ENCODE results near the gene SLC39A2. TPM values are rescaled to one million over a fixed set of nuclear protein-coding genes. Genes with fewer than 3 reads are reported as not detected.
"Not testable (repeated sequence)": the region's sequence is repeated elsewhere in the genome, so short reads cannot be mapped to it uniquely, and the experiment has no call there.

Gene SLC39A2
- total and polyA plus RNA-seq, 4 donors = 0.05 to 0.08 TPM; not detected in 2

DNA sequence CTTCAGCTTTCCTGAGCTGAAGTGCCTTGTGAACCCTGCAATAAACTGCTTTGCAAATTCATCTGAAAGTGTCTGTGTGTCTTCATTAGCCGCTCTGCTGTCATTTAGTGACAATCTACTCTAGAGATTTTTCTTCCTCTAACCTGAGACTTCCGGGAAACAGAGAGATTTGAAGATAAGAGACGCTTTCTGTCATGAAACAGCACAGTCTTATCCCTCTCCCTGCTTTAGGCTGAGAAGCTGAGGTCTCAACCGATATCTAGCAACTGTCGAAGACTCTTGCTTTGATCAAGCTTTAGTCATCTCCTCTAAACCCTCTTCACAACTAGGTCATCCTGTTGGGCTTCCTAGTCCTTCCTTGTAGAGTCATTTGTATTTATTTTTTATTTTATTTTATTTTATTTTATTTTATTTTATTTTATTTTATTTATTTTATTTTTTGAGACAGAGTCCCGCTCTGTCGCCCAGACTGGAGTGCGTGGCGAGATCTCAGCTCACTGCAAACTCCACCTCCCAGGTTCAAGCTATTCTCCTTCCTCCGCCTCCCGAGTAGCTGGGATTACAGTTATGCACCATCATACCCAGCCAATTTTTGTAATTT, 42.6 kb upstream of the SLC39A2 start:
- no peaks in the 10 kb centered on the region for H3K27me3 ChIP-seq (ENCODE audit: control insufficient read depth in 4 of 4, insufficient read depth in 4 of 4, low read length in 3 of 4)
- no peaks in the 10 kb centered on the region for H3K36me3 ChIP-seq (ENCODE audit: control insufficient read depth in 4 of 4, insufficient read depth in 3 of 4, low read depth in 1 of 4, low read length in 3 of 4)
- H3K9ac ChIP-seq (ENCODE audit: low read depth in 1 of 2, low read length in 2 of 2) = no peak overlapping the region
- 91% methylated on average over 11 of the region's 11 CpGs for WGBS
- peaks cover 0 to 9% (median 6%) of the 10 kb centered on the region in 4 donors for H3K4me1 ChIP-seq (ENCODE audit: control insufficient read depth in 4 of 4, insufficient read depth in 4 of 4, low read length in 3 of 4)
- no peak overlapping the region for H3K27ac ChIP-seq (ENCODE audit: low read depth in 1 of 2, low read length in 2 of 2)
- TF ChIP-seq MAX (IDR thresholded peaks at IDR 0.05) (no peak), RXRA (IDR thresholded peaks at IDR 0.05) (no peak), EGR1 (IDR thresholded peaks at IDR 0.05; ENCODE audit: low read depth in 2 of 2) (no peak), SP1 (IDR thresholded peaks at IDR 0.05) (no peak), JUND (IDR thresholded peaks at IDR 0.05) (no peak), ATF3 (IDR thresholded peaks at IDR 0.05) (no peak), TAF1 (conservative IDR thresholded peaks at IDR 0.05) (no peak), FOXA1 (IDR thresholded peaks at IDR 0.05) (no peak), GABPA (IDR thresholded peaks at IDR 0.05 in 1 of 2, conservative IDR thresholded peaks at IDR 0.05 in 1 of 2) (no peak), YY1 (IDR thresholded peaks at IDR 0.05) (no peak), FOXA2 (IDR thresholded peaks at IDR 0.05) (no peak), NR2F2 (IDR thresholded peaks at IDR 0.05) (no peak), REST (IDR thresholded peaks at IDR 0.05) (no peak), RAD21 (IDR thresholded peaks at IDR 0.05) (no peak), HNF4A (conservative IDR thresholded peaks at IDR 0.05) (no peak), HNF4G (IDR thresholded peaks at IDR 0.05) (no peak)
- TF ChIP-seq, protein P1, sequence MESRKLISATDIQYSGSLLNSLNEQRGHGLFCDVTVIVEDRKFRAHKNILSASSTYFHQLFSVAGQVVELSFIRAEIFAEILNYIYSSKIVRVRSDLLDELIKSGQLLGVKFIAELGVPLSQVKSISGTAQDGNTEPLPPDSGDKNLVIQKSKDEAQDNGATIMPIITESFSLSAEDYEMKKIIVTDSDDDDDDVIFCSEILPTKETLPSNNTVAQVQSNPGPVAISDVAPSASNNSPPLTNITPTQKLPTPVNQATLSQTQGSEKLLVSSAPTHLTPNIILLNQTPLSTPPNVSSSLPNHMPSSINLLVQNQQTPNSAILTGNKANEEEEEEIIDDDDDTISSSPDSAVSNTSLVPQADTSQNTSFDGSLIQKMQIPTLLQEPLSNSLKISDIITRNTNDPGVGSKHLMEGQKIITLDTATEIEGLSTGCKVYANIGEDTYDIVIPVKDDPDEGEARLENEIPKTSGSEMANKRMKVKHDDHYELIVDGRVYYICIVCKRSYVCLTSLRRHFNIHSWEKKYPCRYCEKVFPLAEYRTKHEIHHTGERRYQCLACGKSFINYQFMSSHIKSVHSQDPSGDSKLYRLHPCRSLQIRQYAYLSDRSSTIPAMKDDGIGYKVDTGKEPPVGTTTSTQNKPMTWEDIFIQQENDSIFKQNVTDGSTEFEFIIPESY (IDR thresholded peaks at IDR 0.05) = no peak
- TF ChIP-seq, protein P2, sequence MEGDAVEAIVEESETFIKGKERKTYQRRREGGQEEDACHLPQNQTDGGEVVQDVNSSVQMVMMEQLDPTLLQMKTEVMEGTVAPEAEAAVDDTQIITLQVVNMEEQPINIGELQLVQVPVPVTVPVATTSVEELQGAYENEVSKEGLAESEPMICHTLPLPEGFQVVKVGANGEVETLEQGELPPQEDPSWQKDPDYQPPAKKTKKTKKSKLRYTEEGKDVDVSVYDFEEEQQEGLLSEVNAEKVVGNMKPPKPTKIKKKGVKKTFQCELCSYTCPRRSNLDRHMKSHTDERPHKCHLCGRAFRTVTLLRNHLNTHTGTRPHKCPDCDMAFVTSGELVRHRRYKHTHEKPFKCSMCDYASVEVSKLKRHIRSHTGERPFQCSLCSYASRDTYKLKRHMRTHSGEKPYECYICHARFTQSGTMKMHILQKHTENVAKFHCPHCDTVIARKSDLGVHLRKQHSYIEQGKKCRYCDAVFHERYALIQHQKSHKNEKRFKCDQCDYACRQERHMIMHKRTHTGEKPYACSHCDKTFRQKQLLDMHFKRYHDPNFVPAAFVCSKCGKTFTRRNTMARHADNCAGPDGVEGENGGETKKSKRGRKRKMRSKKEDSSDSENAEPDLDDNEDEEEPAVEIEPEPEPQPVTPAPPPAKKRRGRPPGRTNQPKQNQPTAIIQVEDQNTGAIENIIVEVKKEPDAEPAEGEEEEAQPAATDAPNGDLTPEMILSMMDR (IDR thresholded peaks at IDR 0.05; ENCODE audit: low read depth, low read length, missing input control) = no peak
- no peaks in the 10 kb centered on the region for H3K9me3 ChIP-seq (ENCODE audit: control insufficient read depth in 4 of 4, low read length in 3 of 4)
- no peak overlapping the region for H3K4me3 ChIP-seq (ENCODE audit: low read depth in 1 of 3, low read length in 3 of 3)
- no peak for DNase-seq (ENCODE audit: low spot score)

DNA sequence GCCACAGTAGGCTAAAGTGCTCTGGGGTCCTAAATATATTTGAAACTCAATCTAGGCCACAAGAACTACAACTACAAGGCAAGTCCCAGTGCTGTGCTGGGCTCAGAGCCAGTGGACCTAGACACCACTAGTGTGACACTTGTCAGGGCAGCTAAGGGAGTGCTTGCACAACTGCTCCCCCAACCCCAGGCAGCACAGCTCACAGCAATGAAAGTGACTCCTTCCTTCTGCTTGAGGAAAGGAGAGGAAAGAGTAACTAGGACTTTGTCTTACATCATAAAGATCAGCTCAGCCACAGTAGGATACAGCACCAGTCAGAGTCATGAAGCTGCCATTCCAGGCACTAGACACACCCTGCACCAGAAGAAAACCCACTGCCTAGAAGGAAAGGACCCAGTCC, 40.1 kb upstream of the SLC39A2 start:
- not testable (repeated sequence) for H3K27me3 ChIP-seq (ENCODE audit: control insufficient read depth in 4 of 4, insufficient read depth in 4 of 4, low read length in 3 of 4); H3K9ac ChIP-seq (ENCODE audit: low read depth in 1 of 2, low read length in 2 of 2); H3K4me3 ChIP-seq (ENCODE audit: low read depth in 1 of 3, low read length in 3 of 3); H3K9me3 ChIP-seq (ENCODE audit: control insufficient read depth in 4 of 4, low read length in 3 of 4); H3K27ac ChIP-seq (ENCODE audit: low read depth in 1 of 2, low read length in 2 of 2); H3K4me1 ChIP-seq (ENCODE audit: control insufficient read depth in 4 of 4, insufficient read depth in 4 of 4, low read length in 3 of 4); H3K36me3 ChIP-seq (ENCODE audit: control insufficient read depth in 4 of 4, insufficient read depth in 3 of 4, low read depth in 1 of 4, low read length in 3 of 4); DNase-seq (ENCODE audit: low spot score)

Data from liver (tissue), 9 donors.